Right ventricle myocardium superior (tissue), 1 donor: Measurements from ENCODE around the gene PPM1F. TPM values are rescaled to one million over a fixed set of nuclear protein-coding genes. Genes with fewer than 3 reads are reported as not detected.
"Not testable (repeated sequence)": the region's sequence is repeated elsewhere in the genome, so short reads cannot be mapped to it uniquely, and the experiment has no call there.

Experiments
- ATAC-seq: fragments of 200-7000 bp; cut with Tn5 transposase; one replicate; pipeline ENCODE4 v1.9.1; 2020; ENCODE audit warnings: mild to moderate bottlenecking; ENCODE audit not compliant: poor library complexity
- DNase-seq: peaks from one replicate; pipeline ENCODE4 v3.0.0-alpha.2; 2020
- intact Hi-C: fragments of 100-400 bp; cut with DNase I; formaldehyde crosslinking; loops from one replicate; pipeline ENCODE4 v1.11.2; 2022
- total RNA-seq: library from RNA; stranded (reverse); fragmentation: NEBNext Ultra II Directional; extraction: Animal tissue kit (Norgen Biotek cat#: 25700); gene quantifications from one replicate; pipeline ENCODE4 v1.2.1, GENCODE V29; 2021
- donor health status: DM: no; HTN: yes; CAD: no; lungs with severe emphysema.

The PPM1F gene
- total RNA-seq, 1 donor from 2014 or later, result 19.3 TPM

GRCh38 chr22:21915624-21916308, 36.9 kb downstream of the PPM1F start:
- ATAC-seq (no peak), DNase-seq (no peak)
- intact Hi-C loops, result no loop called here

DNA sequence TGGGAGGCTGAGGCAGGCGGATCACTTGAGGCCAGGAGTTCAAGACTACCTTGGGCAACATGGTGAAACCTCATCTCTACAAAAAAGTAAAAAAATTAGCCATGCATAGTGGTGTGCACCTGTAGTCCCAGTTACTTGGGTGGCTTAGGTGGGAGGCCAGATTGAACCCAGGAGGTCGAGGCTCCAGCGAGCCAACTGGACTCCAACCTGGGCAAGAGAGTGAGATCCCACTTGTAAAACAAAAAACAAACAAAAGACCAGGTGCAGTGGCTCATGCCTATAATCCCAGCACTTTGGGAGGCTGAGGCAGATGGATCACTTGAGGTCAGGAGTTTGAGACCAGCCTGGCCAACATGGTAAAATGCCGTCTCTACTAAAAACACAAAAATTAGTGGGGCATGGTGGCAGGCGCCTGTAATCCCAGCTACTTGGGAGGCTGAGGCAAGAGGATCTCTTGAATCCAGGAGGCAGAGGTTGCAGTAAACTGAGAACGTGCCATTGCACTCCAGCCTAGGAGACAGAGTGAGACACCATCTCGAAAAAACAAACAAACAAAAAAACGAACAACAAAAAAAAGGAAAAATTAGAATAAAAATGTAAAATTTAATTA, 38.5 kb downstream of the PPM1F start:
- intact Hi-C loops, ATAC-seq, DNase-seq: not testable (repeated sequence)

DNA sequence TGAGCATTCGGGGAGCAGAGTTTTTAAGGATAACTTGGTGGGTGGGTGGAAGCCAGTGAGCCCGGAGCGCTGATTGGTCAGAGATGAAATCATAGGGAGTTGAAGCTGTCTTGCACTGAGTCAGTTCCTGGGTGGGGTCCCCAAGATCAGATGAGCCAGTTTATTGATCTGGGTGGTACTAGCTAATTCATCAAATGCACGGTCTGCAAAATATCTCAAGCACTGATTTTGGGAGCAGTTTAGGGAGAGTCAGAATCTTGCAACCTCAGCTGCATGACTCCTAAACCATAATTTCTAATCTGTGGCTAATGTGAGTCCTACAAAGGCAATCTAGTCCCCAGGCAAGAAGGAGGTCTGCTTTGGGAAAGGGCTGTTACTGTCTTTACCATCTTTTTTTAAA, 42.3 kb downstream of the PPM1F start:
- ATAC-seq, DNase-seq: not testable (repeated sequence)

DNA sequence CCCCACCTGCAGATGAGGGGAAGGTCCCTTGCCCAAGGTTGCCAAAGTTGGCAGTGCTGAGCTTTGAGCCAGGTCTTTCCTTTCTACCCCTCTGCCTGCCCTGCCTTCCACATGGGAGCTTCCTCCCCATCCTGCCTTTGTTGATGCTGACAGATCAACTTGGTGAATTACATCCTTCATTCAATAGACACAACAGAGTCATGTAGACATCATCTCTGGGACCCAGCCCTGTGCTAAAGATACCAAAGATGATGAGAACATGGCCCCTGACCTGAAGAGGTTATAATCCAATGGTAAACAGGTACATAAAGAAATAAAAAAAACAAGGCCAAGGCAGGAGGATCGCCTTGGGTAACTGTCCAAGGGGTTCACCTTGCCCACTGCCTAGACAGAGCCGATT, 42.8 kb downstream of the PPM1F start:
- intact Hi-C loops, result no loop called here
- ATAC-seq (no peak), DNase-seq (no peak)

More for the DNA sequence above, 42.3 kb downstream of the PPM1F start:
- intact Hi-C loops, result not testable (repeated sequence)

GRCh38 chr22:21907638-21908522, 44.8 kb downstream of the PPM1F start:
- intact Hi-C loops, result no loop called here
- ATAC-seq, result no peak
- no peak for DNase-seq

- DNase-seq, ATAC-seq, intact Hi-C loops: not testable (repeated sequence)
Observed at GRCh38 chr22:21905234-21905633, 47.4 kb downstream of the PPM1F start.

GRCh38 chr22:21904250-21904789, 48.3 kb downstream of the PPM1F start:
- DNase-seq (no peak), ATAC-seq (no peak)
- intact Hi-C loops, result no loop called here

DNA sequence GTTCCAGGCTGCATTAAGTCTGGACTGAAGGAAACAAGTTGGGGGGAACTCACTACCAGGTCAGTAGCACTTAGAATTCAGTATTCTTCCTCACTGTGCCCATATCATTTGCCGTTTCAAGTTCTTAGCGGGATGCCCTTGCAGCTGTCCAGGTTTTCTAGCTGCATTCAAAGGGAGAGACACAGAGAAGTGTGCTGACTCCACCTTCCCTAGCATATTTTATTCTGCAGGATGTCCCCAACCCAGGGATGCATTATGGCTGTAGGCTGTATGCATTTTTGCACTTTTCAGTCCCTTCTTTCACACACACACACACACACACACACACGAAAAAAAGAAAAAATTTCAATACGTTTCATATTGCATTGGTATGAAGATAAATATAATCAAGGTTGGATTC, 49.4 kb downstream of the PPM1F start:
- intact Hi-C loops, result no loop called here
- no peak for ATAC-seq

GRCh38 chr22:21902296-21903087, 50.2 kb downstream of the PPM1F start:
- ATAC-seq, result no peak
- DNase-seq, result no peak
- intact Hi-C loops, result no loop called here

More for the DNA sequence above, 49.4 kb downstream of the PPM1F start:
- DNase-seq, result no peak

DNA sequence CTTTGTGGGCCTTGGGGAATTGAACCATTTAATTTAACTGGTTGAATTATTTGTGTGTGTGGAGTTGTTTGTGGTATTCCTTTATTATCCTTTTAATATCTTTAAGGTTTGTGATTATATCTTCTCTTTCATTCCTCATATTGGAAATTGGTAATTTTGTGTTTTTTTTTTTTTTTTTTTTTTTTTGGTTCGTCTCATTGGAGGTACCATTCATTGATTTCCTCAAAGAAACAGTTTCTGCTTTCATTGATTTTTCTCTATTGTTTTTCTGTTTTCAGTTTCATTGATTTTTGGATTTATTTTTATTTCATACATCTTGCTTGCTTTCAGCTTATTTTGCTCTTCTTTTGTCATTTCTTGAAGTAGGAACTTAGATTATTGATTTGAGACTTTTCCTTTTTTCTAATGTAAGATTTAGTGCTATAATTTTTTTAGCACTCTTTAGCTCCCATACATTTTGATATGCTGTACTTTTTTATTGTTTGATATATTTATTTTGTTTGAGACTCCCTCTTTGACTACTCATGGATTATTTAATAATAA, 54.2 kb downstream of the PPM1F start:
- DNase-seq, result no peak
- intact Hi-C loops, result no loop called here
- no peak for ATAC-seq

- intact Hi-C loops, result no loop called here
- ATAC-seq, result no peak
- no peak for DNase-seq
Observed at GRCh38 chr22:21896951-21897513, 55.6 kb downstream of the PPM1F start.

DNA sequence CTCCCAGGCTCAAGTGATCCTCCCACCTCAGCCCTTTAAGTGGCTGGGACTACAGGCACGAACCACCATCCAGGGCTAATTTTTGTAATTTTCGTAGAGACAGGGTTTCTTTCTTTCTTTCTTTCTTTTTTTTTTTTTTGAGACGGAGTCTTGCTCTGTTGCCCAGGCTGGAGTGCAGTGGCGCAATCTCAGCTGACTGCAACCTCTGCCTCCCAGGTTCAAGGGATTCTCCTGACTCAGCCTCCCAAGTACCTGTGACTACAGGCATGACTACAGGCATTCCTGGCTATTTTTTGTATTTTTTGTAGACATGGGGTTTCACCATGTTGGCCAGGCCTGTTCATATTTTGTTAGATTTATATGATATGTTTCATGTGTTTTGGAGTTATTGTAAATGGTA, 56.4 kb downstream of the PPM1F start:
- DNase-seq, ATAC-seq, intact Hi-C loops: not testable (repeated sequence)

DNA sequence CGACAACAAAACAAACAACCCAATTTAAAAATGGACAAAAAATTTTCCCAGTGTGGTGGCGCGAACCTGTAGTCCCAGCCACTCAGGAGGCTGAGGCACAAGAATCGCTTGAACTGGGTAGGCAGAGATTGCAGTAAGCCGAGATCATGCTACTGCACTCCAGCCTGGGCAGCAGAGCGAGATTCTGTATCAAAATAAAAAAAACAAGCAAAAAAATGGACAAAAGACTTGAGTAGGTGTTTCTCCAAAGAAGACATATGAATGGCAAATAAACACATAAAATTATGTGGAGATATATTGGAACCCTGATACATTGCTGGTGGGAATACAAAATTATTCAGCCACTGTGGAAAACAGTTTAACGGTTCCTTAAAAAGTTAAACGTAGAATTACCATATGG, 57.8 kb downstream of the PPM1F start:
- DNase-seq, result no peak
- ATAC-seq, result no peak

GRCh38 chr22:21889251-21889990, 63.2 kb downstream of the PPM1F start:
- no peak for ATAC-seq
- intact Hi-C loops, result no loop called here
- DNase-seq, result no peak

More for the DNA sequence above, 57.8 kb downstream of the PPM1F start:
- intact Hi-C loops, result no loop called here

DNA sequence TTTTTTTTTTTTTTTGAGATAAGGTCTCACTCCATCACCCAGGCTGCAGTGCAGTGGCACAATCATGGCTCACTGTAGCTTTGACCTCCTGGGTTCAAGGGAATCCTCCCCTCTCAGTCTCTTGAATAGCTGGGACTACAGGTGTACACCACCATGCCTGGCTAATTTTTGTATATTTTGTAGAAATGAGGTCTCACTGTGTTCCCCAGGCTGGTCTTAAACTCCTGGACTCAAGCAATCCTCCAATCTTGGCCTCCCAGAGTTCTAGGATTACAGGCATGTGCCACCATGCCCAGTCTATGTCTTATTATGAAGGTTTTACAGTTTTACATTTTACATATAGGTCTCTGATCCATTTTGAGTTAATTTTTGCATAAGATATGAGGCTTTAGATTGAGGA, 64.8 kb downstream of the PPM1F start:
- DNase-seq (no peak), ATAC-seq (no peak)
- intact Hi-C loops, result no loop called here

DNA sequence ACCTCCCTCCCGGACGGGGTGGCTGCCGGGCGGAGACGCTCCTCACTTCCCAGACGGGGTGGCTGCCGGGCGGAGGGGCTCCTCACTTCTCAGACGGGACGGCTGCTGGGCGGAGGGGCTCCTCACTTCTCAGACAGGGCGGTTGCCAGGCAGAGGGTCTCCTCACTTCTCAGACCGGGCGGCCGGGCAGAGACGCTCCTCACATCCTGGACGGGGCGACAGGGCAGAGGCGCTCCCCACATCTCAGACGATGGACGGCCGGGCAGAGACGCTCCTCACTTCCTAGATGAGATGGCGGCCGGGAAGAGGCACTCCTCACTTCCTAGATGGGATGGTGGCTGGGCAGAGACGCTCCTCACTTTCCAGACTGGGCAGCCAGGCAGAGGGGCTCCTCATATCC, 68.7 kb downstream of the PPM1F start:
- intact Hi-C loops, result not testable (repeated sequence)

DNA sequence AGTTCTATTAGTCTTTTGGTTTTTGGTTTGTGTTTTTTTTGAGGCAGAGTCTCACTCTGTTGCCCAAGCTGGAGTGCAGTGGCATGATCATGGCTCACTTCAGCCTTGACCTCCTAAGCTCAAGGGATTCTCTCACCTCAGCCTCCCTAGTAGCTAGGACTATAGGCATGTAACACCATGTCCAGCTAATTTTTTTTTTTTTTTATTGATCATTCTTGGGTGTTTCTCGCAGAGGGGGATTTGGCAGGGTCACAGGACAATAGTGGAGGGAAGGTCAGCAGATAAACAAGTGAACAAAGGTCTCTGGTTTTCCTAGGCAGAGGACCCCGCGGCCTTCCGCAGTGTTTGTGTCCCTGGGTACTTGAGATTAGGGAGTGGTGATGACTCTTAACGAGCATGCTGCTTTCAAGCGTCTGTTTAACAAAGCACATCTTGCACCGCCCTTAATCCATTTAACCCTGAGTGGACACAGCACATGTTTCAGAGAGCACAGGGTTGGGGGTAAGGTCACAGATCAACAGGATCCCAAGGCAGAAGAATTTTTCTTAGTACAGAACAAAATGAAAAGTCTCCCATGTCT, 69.8 kb downstream of the PPM1F start:
- DNase-seq, ATAC-seq, intact Hi-C loops: not testable (repeated sequence)

More for the DNA sequence above, 68.7 kb downstream of the PPM1F start:
- ATAC-seq, DNase-seq: not testable (repeated sequence)
